H1 (cell line): Measurements from ENCODE around the gene SLC27A5. TPM values are rescaled to one million over a fixed set of nuclear protein-coding genes. Genes with fewer than 3 reads are reported as not detected.

ENCODE experiments used
- CTCF ChIA-PET: fragments of 300-600 bp; sonication (Branson Sonifier 250); formaldehyde crosslinking; loops from one replicate; lab custom pipeline; 2021; ENCODE audit not compliant: partially characterized antibody; lab: Charles Lee
- POLR2A ChIA-PET: fragments of 300-600 bp; sonication (Branson Sonifier 250); formaldehyde crosslinking; loops from one replicate; lab custom pipeline; 2021; ENCODE audit warnings: inconsistent platforms; ENCODE audit not compliant: partially characterized antibody; lab: Charles Lee
- DNase-seq, 2 experiments: peaks; one replicate each; pipeline versions ENCODE4 v3.0.0 to v3.0.0-alpha.2; 2010 to 2022; ENCODE audit warnings: low spot score in 2 of 2, low read depth in 1 of 2, mixed read lengths in 1 of 2
- FAIRE-seq: peaks from 2 replicates; lab custom pipeline; 2011; peaks lifted over from hg19 to GRCh38; lab: Jason Lieb, UNC
- H2AFZ ChIP-seq: 2 replicates; pipeline ENCODE4 v1.8.1; 2012; ENCODE audit warnings: low read length, inconsistent platforms
- H2AK5ac ChIP-seq: 2 replicates; pipeline ENCODE4 v1.6.1; 2013; ENCODE audit warnings: low read depth, low read length
- H2BK120ac ChIP-seq: replicated peaks from 2 replicates; pipeline ENCODE3; 2013; ENCODE audit warnings: low read depth, low read length, inconsistent platforms
- H2BK12ac ChIP-seq: 2 replicates; pipeline ENCODE4 v1.6.1; 2013; ENCODE audit warnings: low read depth, low read length
- H2BK15ac ChIP-seq: 2 replicates; pipeline ENCODE4 v1.6.1; 2013; ENCODE audit warnings: low read length
- H2BK20ac ChIP-seq: 2 replicates; pipeline ENCODE4 v1.6.1; 2013; ENCODE audit warnings: low read length
- H2BK5ac ChIP-seq: 2 replicates; pipeline ENCODE4 v1.6.1; 2013; ENCODE audit warnings: low read depth, low read length
- H3K14ac ChIP-seq: 2 replicates; pipeline ENCODE4 v1.6.1; 2013; ENCODE audit warnings: inconsistent platforms; ENCODE audit not compliant: insufficient read length
- H3K18ac ChIP-seq: 2 replicates; pipeline ENCODE4 v1.6.1; 2013; ENCODE audit warnings: low read length; ENCODE audit errors: extremely low read depth
- H3K23ac ChIP-seq: 2 replicates; pipeline ENCODE4 v1.6.1; 2013; ENCODE audit warnings: inconsistent platforms; ENCODE audit not compliant: insufficient read length
- H3K23me2 ChIP-seq: 2 replicates; pipeline ENCODE4 v1.6.1; 2013; ENCODE audit warnings: low read depth, low read length
- H3K27ac ChIP-seq: 2 replicates; pipeline ENCODE4 v1.6.1; 2011; ENCODE audit warnings: low read depth, low read length, inconsistent platforms
- H3K27me3 ChIP-seq, 4 experiments: replicated peaks in 1 of 4; 1 replicate in 1 of 4; 2 replicates in 3 of 4; pipeline versions ENCODE4 v1.6.1 to v1.8.1; 2011 to 2013; ENCODE audit warnings: low read length in 3 of 4, mild to moderate bottlenecking in 3 of 4, inconsistent platforms in 2 of 4, mixed read lengths in 2 of 4, moderate library complexity in 1 of 4; ENCODE audit not compliant: control insufficient read depth in 3 of 4, insufficient read depth in 3 of 4; ENCODE audit errors: extremely low read depth in 1 of 4
- H3K36me3 ChIP-seq, 4 experiments: 2 replicates each; pipeline versions ENCODE4 v1.6.1 to v1.8.1; 2011 to 2013; ENCODE audit warnings: mild to moderate bottlenecking in 4 of 4, low read length in 3 of 4, moderate library complexity in 2 of 4, control low read depth in 1 of 4, inconsistent platforms in 1 of 4; ENCODE audit not compliant: insufficient read depth in 4 of 4, control insufficient read depth in 2 of 4
- H3K4ac ChIP-seq: replicated peaks from 2 replicates; pipeline ENCODE3; 2013; ENCODE audit warnings: low read length, low read depth, mixed read lengths, inconsistent platforms; ENCODE audit not compliant: insufficient read length
- H3K4me1 ChIP-seq, 4 experiments: replicated peaks in 1 of 4; 1 replicate in 1 of 4; 2 replicates in 3 of 4; pipeline versions ENCODE4 v1.6.1 to v1.8.1; 2011 to 2013; ENCODE audit warnings: low read length in 3 of 4, inconsistent platforms in 2 of 4, mixed read lengths in 1 of 4; ENCODE audit not compliant: insufficient read depth in 4 of 4, control insufficient read depth in 3 of 4
- H3K4me2 ChIP-seq, 2 experiments: 2 replicates each; pipeline versions ENCODE4 v1.6.1 to v1.8.1; 2011 to 2013; ENCODE audit warnings: low read depth in 2 of 2, low read length in 2 of 2, control low read depth in 1 of 2, inconsistent platforms in 1 of 2, mild to moderate bottlenecking in 1 of 2; ENCODE audit not compliant: insufficient read depth in 1 of 2
- H3K4me3 ChIP-seq, 4 experiments: fragments of 200-600, 300-600 bp in 1 of 4; sonication (generic), shearing (Covaris generic), sonication (Bioruptor Twin) in 1 of 4; 2 replicates each; pipeline versions ENCODE4 v1.5.1 to v1.8.1; 2011 to 2016; ENCODE audit warnings: low read length in 4 of 4, low read depth in 3 of 4, control low read depth in 2 of 4, inconsistent platforms in 2 of 4, mild to moderate bottlenecking in 2 of 4, mixed read lengths in 1 of 4, moderate library complexity in 1 of 4; ENCODE audit not compliant: insufficient read depth in 2 of 4; ENCODE audit errors: extremely low read depth in 1 of 4
- H3K56ac ChIP-seq: replicated peaks from 2 replicates; pipeline ENCODE3; 2013; ENCODE audit warnings: low read depth, mild to moderate bottlenecking, mixed read lengths, low read length, inconsistent platforms; ENCODE audit not compliant: insufficient read length
- H3K79me1 ChIP-seq: 2 replicates; pipeline ENCODE4 v1.6.1; 2013; ENCODE audit warnings: low read depth, low read length, control low read depth
- H3K79me2 ChIP-seq, 2 experiments: 2 replicates each; pipeline versions ENCODE4 v1.6.1 to v1.8.1; 2012 to 2013; ENCODE audit warnings: low read length in 2 of 2, mild to moderate bottlenecking in 2 of 2, inconsistent platforms in 1 of 2; ENCODE audit not compliant: insufficient read depth in 2 of 2, control insufficient read depth in 1 of 2
- H3K9ac ChIP-seq, 4 experiments: replicated peaks in 1 of 4; 1 replicate in 1 of 4; 2 replicates in 3 of 4; pipeline versions ENCODE4 v1.6.1 to v1.8.1; 2011 to 2013; ENCODE audit warnings: low read depth in 3 of 4, low read length in 3 of 4, control low read depth in 2 of 4, mild to moderate bottlenecking in 2 of 4, moderate library complexity in 2 of 4, inconsistent platforms in 1 of 4; ENCODE audit errors: extremely low read depth in 1 of 4
- H3K9me3 ChIP-seq, 2 experiments: 2 replicates each; pipeline versions ENCODE4 v1.6.1 to v1.8.1; 2012 to 2013; ENCODE audit warnings: mild to moderate bottlenecking in 2 of 2, moderate library complexity in 2 of 2, control low read depth in 1 of 2, inconsistent platforms in 1 of 2, low read depth in 1 of 2, low read length in 1 of 2, mixed read lengths in 1 of 2; ENCODE audit not compliant: insufficient read depth in 2 of 2
- H4K20me1 ChIP-seq, 2 experiments: replicated peaks in 1 of 2; 2 replicates each; pipeline versions ENCODE3 to v1.8.1; 2011 to 2013; ENCODE audit warnings: inconsistent platforms in 2 of 2, low read length in 2 of 2, mild to moderate bottlenecking in 1 of 2; ENCODE audit not compliant: insufficient read depth in 2 of 2, control insufficient read depth in 1 of 2
- H4K5ac ChIP-seq: 2 replicates; pipeline ENCODE4 v1.6.1; 2013; ENCODE audit warnings: low read length, low read depth, mixed read lengths, inconsistent platforms; ENCODE audit not compliant: insufficient read length
- H4K8ac ChIP-seq: 2 replicates; pipeline ENCODE4 v1.8.0; 2013; ENCODE audit warnings: mild to moderate bottlenecking, moderate library complexity, low read length, inconsistent platforms; ENCODE audit not compliant: insufficient read depth; ENCODE audit errors: extremely low read depth
- H4K91ac ChIP-seq: replicated peaks from 2 replicates; pipeline ENCODE3; 2013; ENCODE audit warnings: low read length, mixed read lengths, inconsistent platforms; ENCODE audit not compliant: insufficient read length
- CBX5 ChIP-seq: fragments of 300-800, 300-1000 bp; sonication (generic); IDR thresholded peaks from 2 replicates; pipeline ENCODE4 v1.7.1; 2016; ENCODE audit warnings: antibody characterized with exemption, low read length, low read depth
- SP2 ChIP-seq: IDR thresholded peaks from 2 replicates; pipeline ENCODE4 v1.6.1; 2012; ENCODE audit warnings: mild to moderate bottlenecking, low read length, inconsistent platforms
- TAF1 ChIP-seq: IDR thresholded peaks from 2 replicates; pipeline ENCODE4 v1.6.1; 2011; ENCODE audit warnings: mild to moderate bottlenecking, low read depth, low read length
- TBP ChIP-seq: IDR thresholded peaks from 2 replicates; pipeline ENCODE4 v1.6.1; 2011; ENCODE audit warnings: low read depth, low read length, improper control_type of control experiment
- TEAD4 ChIP-seq: IDR thresholded peaks from 2 replicates; pipeline ENCODE4 v1.6.1; 2012; ENCODE audit warnings: low read depth, low read length, inconsistent platforms, mixed read lengths
- WGBS, 2 experiments: shearing (Covaris generic) in 1 of 2; methylation state at CpG; one replicate each; pipeline versions ENCODE4 v1.1.6 to v1.1.7; 2013 to 2015; ENCODE audit warnings: low lambda C conversion rate in 2 of 2, mixed read lengths in 2 of 2, inconsistent platforms in 1 of 2, low coverage in 1 of 2, missing lambda C conversion rate in 1 of 2; ENCODE audit not compliant: insufficient replicate concordance in 2 of 2, insufficient coverage in 1 of 2, insufficient read length in 1 of 2; ENCODE audit errors: extremely low coverage in 1 of 2, missing lambda C conversion rate in 1 of 2; 5-methylcytosine and 5-hydroxymethylcytosine counted together
- polyA plus RNA-seq, 7 experiments: library from polyadenylated mRNA; depleted of rRNA in 3 of 7; stranded (reverse) in 5 of 7; unstranded in 2 of 7; fragments of >200 nt in 5 of 7; fragments of 200-250 nt in 2 of 7; gene quantifications; 1 replicate in 5 of 7; 2 replicates in 1 of 7; 4 replicates in 1 of 7; pipeline versions ENCODE4 v1.2.1 to v1.2.3, GENCODE V29; 2011 to 2013; ENCODE audit warnings: missing spikeins in 2 of 7, mixed read lengths in 2 of 7
- total RNA-seq: library from RNA; stranded (reverse); fragmentation: NEBNext Ultra II Directional; extraction: Animal tissue kit (Norgen Biotek cat#: 25700); gene quantifications from 2 replicates; pipeline ENCODE4 v1.2.1, GENCODE V29; 2021

SLC27A5 gene
- total and polyA plus RNA-seq, 2 of the 8 experiments (the other 6 are each of a cell fraction or from before 2014, with no cell fraction given): 25.1 to 80.5 TPM

- Histone ChIP-seq H2AFZ (no peak overlapping the region), H3K79me2 (no peaks in the 10 kb centered on the region), H4K91ac (no peak overlapping the region), H3K9ac (no peak overlapping the region), H3K9me3 (no peaks in the 10 kb centered on the region), H3K23me2 (peaks cover 14% of the 10 kb centered on the region), H3K4me3 (peak overlapping the region in 3 of 4 experiments; percentile 42 to 76 (median 66); a peak in 4 of 8 replicates)
- FAIRE-seq (no peak), DNase-seq (no peak)
- WGBS, 2 experiments: 89% methylated on average over 15 of the region's 15 CpGs; no CpG with 5 or more reads in 1 of the 2 experiments
- POLR2A ChIA-PET: interaction anchor here (0.7 to 3.0 kb wide), 12 partner anchors 9 to 111 kb away, joined by 3 to 14 read pairs (median 3); partner anchors contain the start of genes CHMP2A, TRIM28 and ZBTB45
- no peak for TF ChIP-seq TEAD4
- no peak for TF ChIP-seq SP2
- no peak for TF ChIP-seq TAF1
- no peak for TF ChIP-seq TBP
- TF ChIP-seq CBX5: no peak
- TF ChIP-seq, all 59 proteins: peak for 0
- Histone ChIP-seq H2BK12ac (no peak overlapping the region), H3K27ac (no peak overlapping the region), H3K23ac (no peak overlapping the region), H3K14ac (no peak overlapping the region), H3K36me3 (peaks cover under 1 to 4% (median 1%) of the 10 kb centered on the region in 4 experiments; a peak in 3 of 8 replicates), H3K56ac (no peak overlapping the region), H3K4me1 (peaks cover 0 to 6% (median 5%) of the 10 kb centered on the region in 4 experiments; a peak in 6 of 7 replicates), H2BK120ac (no peak overlapping the region), H3K4me2 (peak overlapping the region; percentile 88 to 94), H2BK15ac (no peak overlapping the region), H2BK20ac (no peak overlapping the region), H4K5ac (no peak overlapping the region), H3K4ac (no peak overlapping the region), H3K27me3 (peaks cover 0 to 3% (median 0%) of the 10 kb centered on the region in 4 experiments; a peak in 3 of 7 replicates), H4K8ac (no peak overlapping the region), H3K79me1 (no peaks in the 10 kb centered on the region), H4K20me1 (peaks cover 3 to 6% of the 10 kb centered on the region in 2 experiments), H2BK5ac (no peak overlapping the region), H2AK5ac (0 out of 2 replicates have a peak overlapping the region, but pooled peaks have one; percentile 40), H3K18ac (no peak overlapping the region)
- CTCF ChIA-PET: interaction anchor here (0.6 to 1.6 kb wide), 3 partner anchors 26 to 61 kb away, joined by 3 to 7 read pairs (median 4); partner anchors contain the start of genes ZBTB45 and ZNF324B
These were observed 34.7 kb downstream of the SLC27A5 start for GRCh38 chr19:58477130-58477529.
